GM18508 (cell line): ENCODE data around the gene SLC10A6.

Experiments used
- ATAC-seq: cut with Tn5 transposase; IDR thresholded peaks from one replicate; pipeline ENCODE4 v1.9.1; 2021; ENCODE audit warnings: moderate number of reproducible peaks; ENCODE audit not compliant: insufficient read depth, unreplicated experiment

SLC10A6 gene

GRCh38 chr4:86848136-86848535, 1.0 kb downstream of the SLC10A6 start:
- ATAC-seq: no peak

GRCh38 chr4:86847571-86847970, 1.6 kb downstream of the SLC10A6 start:
- ATAC-seq: no peak

- no peak for ATAC-seq
Measured at GRCh38 chr4:86846921-86847320, 2.3 kb downstream of the SLC10A6 start.

- ATAC-seq: no peak
Measured at GRCh38 chr4:86845593-86845992, 3.6 kb downstream of the SLC10A6 start.

- no peak for ATAC-seq
Measured at GRCh38 chr4:86841309-86841708, 7.9 kb downstream of the SLC10A6 start.

- ATAC-seq: no peak
Measured at GRCh38 chr4:86840858-86841257, 8.3 kb downstream of the SLC10A6 start.

- no peak for ATAC-seq
Measured at GRCh38 chr4:86837691-86838503, 11.3 kb downstream of the SLC10A6 start.

- ATAC-seq: no peak
Measured at GRCh38 chr4:86835677-86836076, 13.5 kb downstream of the SLC10A6 start.

GRCh38 chr4:86834901-86835300, 14.3 kb downstream of the SLC10A6 start:
- ATAC-seq: no peak

- no peak for ATAC-seq
Measured at GRCh38 chr4:86833615-86834014, 15.6 kb downstream of the SLC10A6 start.

- ATAC-seq: no peak
Measured at GRCh38 chr4:86831262-86832130, 17.7 kb downstream of the SLC10A6 start.

- ATAC-seq: no peak
Measured at GRCh38 chr4:86825511-86825910, 23.7 kb downstream of the SLC10A6 start.

GRCh38 chr4:86822136-86822535, 27.0 kb downstream of the SLC10A6 start:
- no peak for ATAC-seq

GRCh38 chr4:86821151-86821550, 28.0 kb downstream of the SLC10A6 start:
- no peak for ATAC-seq

GRCh38 chr4:86819561-86819960, 29.6 kb downstream of the SLC10A6 start:
- no peak for ATAC-seq

- ATAC-seq: no peak
Measured at GRCh38 chr4:86818841-86819240, 30.3 kb downstream of the SLC10A6 start.

- no peak for ATAC-seq
Measured at GRCh38 chr4:86818211-86818610, 31.0 kb downstream of the SLC10A6 start.

GRCh38 chr4:86816501-86817273, 32.5 kb downstream of the SLC10A6 start:
- ATAC-seq: no peak

GRCh38 chr4:86815653-86816052, 33.5 kb downstream of the SLC10A6 start:
- no peak for ATAC-seq

- ATAC-seq: no peak
Measured at GRCh38 chr4:86810847-86811246, 38.3 kb downstream of the SLC10A6 start.

GRCh38 chr4:86809809-86810208, 39.4 kb downstream of the SLC10A6 start:
- no peak for ATAC-seq
